GM12878 (cell line): ENCODE measurements around the gene MEOX1. TPM values are rescaled to one million over a fixed set of nuclear protein-coding genes. Genes with fewer than 3 reads are reported as not detected.

Source experiments
- ATAC-seq: fragments of 200-7000 bp; cut with Tn5 transposase; 3 replicates; pipeline ENCODE4 v1.9.1; 2020; ENCODE audit warnings: mild to moderate bottlenecking, moderate library complexity
- BruUV-seq: library from RNA; stranded (reverse); fragments of 400-500 nt; replicated peaks from 2 replicates; lab custom pipeline; 2021; lab: Mats Ljungman, UMichigan
- CTCF ChIA-PET: fragments of 300-600 bp; sonication (Branson Sonifier 250); formaldehyde crosslinking; extraction: SDS; loops from one replicate; lab custom pipeline; 2021; ENCODE audit warnings: inconsistent platforms; lab: Yijun Ruan, JAX
- POLR2A ChIA-PET: fragments of 350-600 bp; formaldehyde crosslinking; extraction: SDS; loops from one replicate; lab custom pipeline; 2021; ENCODE audit warnings: inconsistent platforms; lab: Charles Lee
- RAD21 ChIA-PET: fragments of 300-600 bp; sonication (Branson Sonifier 250); formaldehyde crosslinking; loops from one replicate; lab custom pipeline; 2023; ENCODE audit warnings: antibody characterized with exemption; ENCODE audit not compliant: unreplicated experiment; lab: Charles Lee
- SMC1A ChIA-PET: fragments of 300-600 bp; sonication (Branson Sonifier 250); formaldehyde crosslinking; loops from one replicate; lab custom pipeline; 2023; ENCODE audit not compliant: unreplicated experiment, uncharacterized antibody; lab: Charles Lee
- DNase-seq: peaks from one replicate; pipeline ENCODE4 v3.0.0-alpha.2; 2011; ENCODE audit warnings: low read depth, low spot score
- FAIRE-seq: peaks from 3 replicates; lab custom pipeline; 2011; peaks lifted over from hg19 to GRCh38; lab: Jason Lieb, UNC
- H2AFZ ChIP-seq: 2 replicates; pipeline ENCODE4 v1.6.0; 2011; ENCODE audit warnings: low read depth, low read length, control low read depth; ENCODE audit not compliant: control insufficient read depth
- H3K27ac ChIP-seq: 2 replicates; pipeline ENCODE4 v1.5.1; 2011; ENCODE audit warnings: control low read depth; ENCODE audit not compliant: control insufficient read depth, insufficient read depth
- H3K27me3 ChIP-seq, 2 experiments: replicated peaks in 1 of 2; 2 replicates each; pipeline versions ENCODE4 v1.6.0 to v1.6.1; 2011; ENCODE audit warnings: low read length in 1 of 2; ENCODE audit not compliant: control insufficient read depth in 2 of 2, insufficient read depth in 2 of 2
- H3K36me3 ChIP-seq, 2 experiments: 2 replicates each; pipeline ENCODE4 v1.5.1; 2011; ENCODE audit warnings: low read length in 1 of 2; ENCODE audit not compliant: control insufficient read depth in 2 of 2, insufficient read depth in 2 of 2
- H3K4me1 ChIP-seq: 2 replicates; pipeline ENCODE4 v1.6.1; 2011; ENCODE audit warnings: mild to moderate bottlenecking, low read length, moderate library complexity, mixed read lengths; ENCODE audit not compliant: control insufficient read depth, insufficient read depth
- H3K4me2 ChIP-seq: 2 replicates; pipeline ENCODE4 v1.6.0; 2011; ENCODE audit warnings: control low read depth; ENCODE audit not compliant: control insufficient read depth, insufficient read depth
- H3K4me3 ChIP-seq: fragments of 200-600 bp; sonication (generic); 2 replicates; pipeline ENCODE4 v1.5.1; 2016
- H3K79me2 ChIP-seq: 2 replicates; pipeline ENCODE4 v1.6.0; 2011; ENCODE audit warnings: low read length; ENCODE audit not compliant: control insufficient read depth, insufficient read depth
- H3K9ac ChIP-seq: 2 replicates; pipeline ENCODE4 v1.8.0; 2011; ENCODE audit warnings: low read length, control low read depth, mixed read lengths; ENCODE audit not compliant: control insufficient read depth, insufficient read depth
- H3K9me3 ChIP-seq: replicated peaks from 3 replicates; pipeline ENCODE4 v1.5.1; 2011; ENCODE audit warnings: mild to moderate bottlenecking, low read length; ENCODE audit not compliant: control insufficient read depth, insufficient read depth
- H4K20me1 ChIP-seq: 2 replicates; pipeline ENCODE4 v1.6.0; 2011; ENCODE audit not compliant: control insufficient read depth, insufficient read depth
- DPF2 ChIP-seq: fragments of 450-650 bp; IDR thresholded peaks from 2 replicates; pipeline ENCODE4 v1.6.1; 2017; ENCODE audit warnings: mild to moderate bottlenecking
- ETV6 ChIP-seq, 2 experiments: fragments of 450-650 bp in 1 of 2; IDR thresholded peaks in 1 of 2; conservative IDR thresholded peaks in 1 of 2; 2 replicates each; pipeline ENCODE4 v1.6.1; 2014; ENCODE audit warnings: antibody characterized with exemption in 1 of 2, borderline replicate concordance in 1 of 2, low read depth in 1 of 2, mild to moderate bottlenecking in 1 of 2, moderate library complexity in 1 of 2
- MTA2 ChIP-seq: fragments of 450-650 bp; IDR thresholded peaks from 2 replicates; pipeline ENCODE4 v1.6.1; 2016; ENCODE audit warnings: low read depth, mild to moderate bottlenecking, moderate library complexity
- NBN ChIP-seq: fragments of 450-650 bp; IDR thresholded peaks from 2 replicates; pipeline ENCODE4 v1.6.1; 2016
- PML ChIP-seq: IDR thresholded peaks from 2 replicates; pipeline ENCODE4 v1.6.1; 2012; ENCODE audit warnings: low read length, inconsistent platforms
- SPI1 ChIP-seq: IDR thresholded peaks from 2 replicates; pipeline ENCODE4 v1.6.1; 2011; ENCODE audit warnings: low read depth, mild to moderate bottlenecking, low read length, moderate library complexity, borderline replicate concordance; ENCODE audit not compliant: insufficient read depth
- TAF1 ChIP-seq: IDR thresholded peaks from 2 replicates; pipeline ENCODE4 v1.6.1; 2011; ENCODE audit warnings: mild to moderate bottlenecking, low read depth, low read length, borderline replicate concordance
- ZBED1 ChIP-seq: IDR thresholded peaks from 2 replicates; pipeline ENCODE4 v1.6.1; 2016; ENCODE audit warnings: borderline replicate concordance
- WGBS: methylation state at CpG from one replicate; pipeline ENCODE4 v1.1.6; 2016; ENCODE audit warnings: low lambda C conversion rate; ENCODE audit not compliant: insufficient replicate concordance, insufficient coverage; ENCODE audit errors: missing lambda C conversion rate; 5-methylcytosine and 5-hydroxymethylcytosine counted together
- in situ Hi-C: fragments of 300-500 bp; cut with MboI; formaldehyde crosslinking; loops from 9 replicates; pipeline ENCODE4 v1.14.3; 2018; ENCODE audit warnings: mixed read lengths
- intact Hi-C: fragments of 100-400 bp; cut with micrococcal nuclease; formaldehyde crosslinking; loops from one replicate; pipeline ENCODE4 v1.14.2; 2022; ENCODE audit not compliant: unreplicated experiment
- polyA plus RNA-seq, 11 experiments: library from polyadenylated mRNA; depleted of rRNA in 4 of 11; unstranded in 6 of 11; stranded (reverse) in 5 of 11; fragments of >200 nt; fragmentation: Nextera tagmentation in 4 of 11; fragmentation: Illumina TruSeq in 1 of 11; extraction: Ambion mirVana in 4 of 11; extraction: Trizol in 1 of 11; gene quantifications; 1 replicate in 1 of 11; 2 replicates in 10 of 11; pipeline versions ENCODE4 v1.2.1 to v1.2.3, GENCODE V29; 2011 to 2016; ENCODE audit warnings: inconsistent platforms in 2 of 11, missing spikeins in 2 of 11, low read depth in 1 of 11
- total RNA-seq, 4 experiments: library from RNA; depleted of rRNA in 3 of 4; stranded (reverse); fragments of >200 nt in 3 of 4; fragmentation: Illumina TruSeq in 1 of 4; extraction: Trizol in 1 of 4; gene quantifications; 2 replicates each; pipeline versions ENCODE4 v1.2.1 to v1.2.3, GENCODE V29; 2013 to 2021

MEOX1 gene
- total and polyA plus RNA-seq, 10 of the 15 experiments (the other 5 are each of a cell fraction or from before 2014, with no cell fraction given) = 0.19 to 9.4 (median 0.46) TPM

- WGBS = 25% methylated on average over 10 of the region's 10 CpGs
- Histone ChIP-seq H4K20me1 (no peaks in the 10 kb centered on the region), H3K27me3 (no peaks in the 10 kb centered on the region), H2AFZ (no peak overlapping the region), H3K79me2 (no peaks in the 10 kb centered on the region), H3K4me3 (no peak overlapping the region), H3K4me2 (no peak overlapping the region), H3K4me1 (no peaks in the 10 kb centered on the region), H3K9me3 (no peaks in the 10 kb centered on the region; the same call in 2 of the 3 replicates), H3K9ac (no peak overlapping the region), H3K36me3 (no peaks in the 10 kb centered on the region), H3K27ac (no peak overlapping the region)
- FAIRE-seq (no peak), DNase-seq (no peak), ATAC-seq (no peak)
- SMC1A ChIA-PET = no interaction called here
- no peak for TF ChIP-seq ZBED1
- TF ChIP-seq TAF1 = no peak
- no peak for TF ChIP-seq DPF2
- no peak for TF ChIP-seq SPI1
- TF ChIP-seq ETV6 (conservative IDR thresholded peaks at IDR 0.05 in 1 of 2, IDR thresholded peaks at IDR 0.05 in 1 of 2; ENCODE audit: borderline replicate concordance in 1 of 2, low read depth in 1 of 2) = no peak
- no peak for TF ChIP-seq NBN
- no peak for TF ChIP-seq PML
- no peak for TF ChIP-seq MTA2
- in situ Hi-C loops (no loop called here), intact Hi-C loops (no loop called here)
- CTCF ChIA-PET = interaction anchor here (1.4 kb wide), 1 partner anchor 166 kb away, joined by 4 read pairs; no protein-coding TSS in a partner anchor
- no TSS peak for BruUV-seq
- RAD21 ChIA-PET = interaction anchor here (0.7 to 1.3 kb wide), 2 partner anchors 22 to 199 kb away, joined by 3 read pairs; no protein-coding TSS in a partner anchor
- POLR2A ChIA-PET = interaction anchor here (0.5 kb wide), 1 partner anchor 170 kb away, joined by 5 read pairs; no protein-coding TSS in a partner anchor
Observed at GRCh38 chr17:43601280-43602039, 60.3 kb downstream of the MEOX1 start.
